ENCODE results near the gene MRGPRG. TPM values are rescaled to one million over a fixed set of nuclear protein-coding genes. Genes with fewer than 3 reads are reported as not detected.

The MRGPRG gene
- polyA plus RNA-seq, 1 donor (not counting 4 experiments of a cell fraction or from before 2014, with no cell fraction given): not detected

GRCh38 chr11:3230636-3231549 lies 12.3 kb upstream of the MRGPRG start:
- Histone ChIP-seq H3K9ac (ENCODE audit: control insufficient read depth, extremely low read depth, insufficient read depth, low read length) (no peak overlapping the region), H3K9me1 (ENCODE audit: control insufficient read depth, extremely low read depth, insufficient read depth, low read length) (no peaks in the 10 kb centered on the region), H3K27ac (ENCODE audit: control insufficient read depth, insufficient read depth, low read length) (no peak overlapping the region), H3K9me3 (ENCODE audit: control insufficient read depth, low read depth, low read length) (no peaks in the 10 kb centered on the region), H3K79me2 (ENCODE audit: control insufficient read depth, insufficient read depth, low read length) (no peaks in the 10 kb centered on the region), H4K20me1 (ENCODE audit: control insufficient read depth, extremely low read depth, insufficient read depth, low read length) (peaks cover 3% of the 10 kb centered on the region), H3K27me3 (ENCODE audit: control insufficient read depth, extremely low read depth, insufficient read depth, low read length) (peaks cover 28% of the 10 kb centered on the region), H3K4me3 (ENCODE audit: control insufficient read depth in 2 of 3, extremely low read depth in 1 of 3, insufficient read depth in 2 of 3, low read depth in 1 of 3, low read length in 3 of 3) (no peak overlapping the region), H3K36me3 (ENCODE audit: control insufficient read depth in 2 of 2, extremely low read depth in 1 of 2, insufficient read depth in 2 of 2, low read length in 2 of 2) (no peaks in the 10 kb centered on the region), H3K4me1 (ENCODE audit: control insufficient read depth, extremely low read depth, insufficient read depth, low read length) (no peaks in the 10 kb centered on the region), H2AFZ (ENCODE audit: control insufficient read depth, low read length) (no peak overlapping the region), H3K4me2 (ENCODE audit: control insufficient read depth, extremely low read depth, insufficient read depth, low read depth, low read length) (no peak overlapping the region)
- dilution Hi-C loops (cut with MboI; ENCODE audit: extremely low pct_ligation_motif_present, low sequenced_read_pairs): no loop called here
- no peak for TF ChIP-seq EZH2 (IDR thresholded peaks at IDR 0.05; ENCODE audit: low read length)
- TF ChIP-seq CTCF (optimal IDR thresholded peaks at IDR 0.05 in 1 of 3, IDR thresholded peaks at IDR 0.05 in 1 of 3, conservative IDR thresholded peaks at IDR 0.05 in 1 of 3; ENCODE audit: extremely low read depth in 1 of 3, insufficient read depth in 2 of 3, low read length in 3 of 3): no peak
- FAIRE-seq (no peak), DNase-seq (ENCODE audit: low read depth, low spot score) (no peak)

GRCh38 chr11:3229673-3230630 lies 11.3 kb upstream of the MRGPRG start:
- Histone ChIP-seq H4K20me1 (ENCODE audit: control insufficient read depth, extremely low read depth, insufficient read depth, low read length) (peaks cover 3% of the 10 kb centered on the region), H3K9me3 (ENCODE audit: control insufficient read depth, low read depth, low read length) (no peaks in the 10 kb centered on the region), H3K27me3 (ENCODE audit: control insufficient read depth, extremely low read depth, insufficient read depth, low read length) (peaks cover 28% of the 10 kb centered on the region), H3K79me2 (ENCODE audit: control insufficient read depth, insufficient read depth, low read length) (no peaks in the 10 kb centered on the region), H3K36me3 (ENCODE audit: control insufficient read depth in 2 of 2, extremely low read depth in 1 of 2, insufficient read depth in 2 of 2, low read length in 2 of 2) (no peaks in the 10 kb centered on the region), H3K4me1 (ENCODE audit: control insufficient read depth, extremely low read depth, insufficient read depth, low read length) (no peaks in the 10 kb centered on the region), H3K4me3 (ENCODE audit: control insufficient read depth in 2 of 3, extremely low read depth in 1 of 3, insufficient read depth in 2 of 3, low read depth in 1 of 3, low read length in 3 of 3) (no peak overlapping the region), H3K4me2 (ENCODE audit: control insufficient read depth, extremely low read depth, insufficient read depth, low read depth, low read length) (no peak overlapping the region), H2AFZ (ENCODE audit: control insufficient read depth, low read length) (no peak overlapping the region), H3K9ac (ENCODE audit: control insufficient read depth, extremely low read depth, insufficient read depth, low read length) (no peak overlapping the region), H3K27ac (ENCODE audit: control insufficient read depth, insufficient read depth, low read length) (no peak overlapping the region), H3K9me1 (ENCODE audit: control insufficient read depth, extremely low read depth, insufficient read depth, low read length) (no peaks in the 10 kb centered on the region)
- TF ChIP-seq CTCF (optimal IDR thresholded peaks at IDR 0.05 in 1 of 3, IDR thresholded peaks at IDR 0.05 in 1 of 3, conservative IDR thresholded peaks at IDR 0.05 in 1 of 3; ENCODE audit: extremely low read depth in 1 of 3, insufficient read depth in 2 of 3, low read length in 3 of 3) (no peak), EZH2 (IDR thresholded peaks at IDR 0.05; ENCODE audit: low read length) (no peak)
- FAIRE-seq (no peak), DNase-seq (ENCODE audit: low read depth, low spot score) (no peak)
- dilution Hi-C loops (cut with MboI; ENCODE audit: extremely low pct_ligation_motif_present, low sequenced_read_pairs): no loop called here

Measured in keratinocyte (primary cell).